GM03348 (cell line): ENCODE measurements around the gene ZSCAN22.

Source experiments
- DNase-seq: peaks from one replicate; pipeline ENCODE4 v3.0.0; 2012; ENCODE audit warnings: low spot score

ZSCAN22 gene

DNA sequence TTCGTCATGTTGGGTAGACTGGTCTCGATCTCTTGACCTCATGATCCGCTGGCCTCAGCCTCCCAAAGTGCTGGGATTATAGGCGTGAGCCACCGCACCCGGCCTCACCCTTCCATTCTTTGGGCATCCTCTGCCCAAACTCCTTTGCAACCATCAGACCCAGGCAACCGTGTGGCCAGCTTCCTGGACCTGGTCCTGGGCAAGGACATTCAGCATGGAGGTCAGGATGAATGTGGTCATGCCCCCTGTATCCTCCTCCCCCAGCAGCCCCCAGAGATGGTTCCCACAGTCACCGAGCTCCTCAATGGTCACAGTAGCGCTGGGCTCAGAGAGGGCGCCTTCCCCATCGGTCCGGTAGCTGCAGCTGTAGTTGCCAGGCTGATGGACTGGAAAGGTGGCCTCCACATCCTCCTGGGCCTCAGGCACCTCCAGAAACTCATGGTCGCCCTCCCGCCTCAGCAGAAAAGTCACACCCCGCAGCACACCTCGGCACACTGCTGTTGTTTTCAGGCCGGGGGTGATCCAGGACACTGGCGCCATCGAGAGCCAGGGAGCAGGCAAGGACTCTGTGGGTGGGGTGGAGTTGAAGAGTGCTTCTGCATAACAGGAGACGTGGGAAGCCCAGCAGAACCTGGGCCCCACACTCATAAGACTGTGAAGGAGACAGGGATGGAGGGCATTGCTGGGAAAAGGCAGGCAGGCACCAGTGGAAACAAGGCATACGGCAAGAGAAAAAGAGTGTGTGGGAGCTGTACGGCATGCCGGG, 25.4 kb downstream of the ZSCAN22 start:
- DNase-seq = no peak

DNA sequence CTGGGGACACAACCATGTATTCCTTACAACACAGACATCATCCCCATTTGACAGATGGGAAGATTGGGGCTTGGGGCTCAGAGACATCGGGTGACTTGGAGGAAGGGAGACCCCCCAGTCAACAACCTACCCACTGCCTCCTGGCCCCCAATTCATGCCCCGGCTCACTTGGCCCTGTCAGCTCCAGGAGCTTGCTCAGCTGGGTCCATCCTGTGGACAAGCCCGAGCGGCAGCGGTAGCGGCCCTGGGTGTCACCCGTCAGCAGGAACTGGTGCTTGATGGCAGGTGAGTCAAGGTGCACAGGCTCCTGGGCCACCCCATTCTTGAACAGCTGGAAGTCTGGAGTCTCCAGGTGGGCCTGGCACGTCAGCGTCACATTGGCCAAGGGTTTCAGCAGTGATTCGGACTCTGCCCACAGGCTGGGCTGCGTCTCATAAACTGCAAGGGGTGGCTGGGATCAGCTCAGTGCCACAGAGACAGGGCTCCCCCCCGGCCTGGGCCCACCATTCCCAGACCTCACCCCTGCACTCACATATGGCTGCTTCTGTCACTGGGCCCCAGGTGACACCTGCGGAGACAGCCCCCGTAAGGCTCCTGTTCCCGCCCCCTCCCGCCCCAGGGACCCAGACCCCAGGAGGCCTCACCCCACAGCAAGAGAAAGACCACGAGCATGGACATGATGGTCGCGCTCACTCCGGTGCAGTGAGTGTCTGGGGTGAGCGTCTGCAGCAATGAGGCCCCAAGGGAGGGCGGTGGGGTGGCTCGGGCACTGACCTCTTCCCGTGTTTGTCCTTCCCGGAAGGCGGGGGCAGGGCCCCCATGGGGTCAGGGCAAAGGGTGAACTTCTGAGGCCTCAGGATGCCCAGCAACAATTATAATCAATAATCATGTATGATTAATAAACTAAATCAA, 26.2 kb downstream of the ZSCAN22 start, which contains the start of gene A1BG:
A1BG (minus strand) TSS at position 733 of the 912 bp plus-strand sequence; CDS start at position 678, 55 bp downstream.
- no peak for DNase-seq

DNA sequence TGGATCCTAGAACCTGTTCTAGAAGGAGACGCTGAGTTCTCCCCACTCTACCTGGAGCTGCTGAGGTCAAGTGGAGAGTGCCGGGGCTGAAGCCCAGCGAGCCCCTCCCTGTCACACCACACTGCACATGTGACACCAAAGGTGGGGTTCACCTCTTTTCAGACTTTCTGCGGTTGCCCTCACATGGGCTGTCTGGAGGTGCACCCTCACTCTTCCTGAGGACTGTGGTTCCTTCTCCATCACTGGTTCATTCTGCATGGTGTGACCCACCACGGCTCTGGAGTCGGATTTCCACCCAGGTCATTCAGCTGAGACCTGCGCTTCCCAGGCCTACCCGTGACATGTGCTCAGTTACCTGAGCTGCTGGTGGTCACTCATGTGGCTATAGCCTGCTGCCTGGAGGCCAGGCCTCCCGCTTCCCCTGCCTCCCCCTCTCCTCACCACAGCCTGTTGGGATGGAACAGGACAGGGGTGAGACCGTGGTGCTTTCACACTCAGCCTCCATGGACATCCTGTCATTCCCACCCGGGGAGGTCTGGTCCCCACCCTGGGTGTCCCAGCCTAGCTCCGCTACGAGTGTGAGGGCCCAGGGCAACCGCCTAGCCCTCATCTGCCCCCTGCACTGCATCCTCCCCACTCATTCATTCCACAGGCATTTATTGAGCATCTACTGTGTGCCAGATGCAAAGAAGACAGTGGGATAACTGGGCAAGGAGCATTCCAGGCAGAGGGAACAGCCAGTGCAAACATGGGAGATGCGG, 27.1 kb downstream of the ZSCAN22 start:
- no peak for DNase-seq

DNA sequence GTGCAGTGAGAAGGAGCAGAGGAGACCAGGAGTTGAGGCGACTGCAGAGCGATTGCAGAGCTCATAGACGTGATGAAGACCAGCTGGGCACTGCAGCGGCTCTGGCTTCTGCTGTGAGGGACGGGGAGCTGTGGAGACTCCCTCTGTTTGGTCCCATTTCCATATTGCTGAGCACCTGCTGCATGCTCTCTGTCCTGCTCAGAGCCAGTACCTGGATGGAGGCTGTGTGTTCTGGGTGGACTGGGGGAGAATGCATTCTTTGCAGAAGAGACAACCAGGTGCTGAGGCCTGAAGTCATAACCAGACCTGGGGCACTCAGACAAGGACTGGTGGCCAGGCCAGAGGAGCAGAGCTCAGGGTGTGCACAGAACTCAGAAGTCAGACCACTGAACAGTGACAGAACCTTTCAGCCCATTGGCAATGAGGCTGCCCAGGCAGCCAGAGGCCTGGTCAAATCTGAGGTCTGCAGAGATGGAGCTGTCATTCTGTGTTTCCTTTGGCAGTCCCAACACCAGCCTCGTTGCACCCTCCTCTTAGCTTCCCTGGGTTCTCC, 27.8 kb downstream of the ZSCAN22 start:
- no peak for DNase-seq

DNA sequence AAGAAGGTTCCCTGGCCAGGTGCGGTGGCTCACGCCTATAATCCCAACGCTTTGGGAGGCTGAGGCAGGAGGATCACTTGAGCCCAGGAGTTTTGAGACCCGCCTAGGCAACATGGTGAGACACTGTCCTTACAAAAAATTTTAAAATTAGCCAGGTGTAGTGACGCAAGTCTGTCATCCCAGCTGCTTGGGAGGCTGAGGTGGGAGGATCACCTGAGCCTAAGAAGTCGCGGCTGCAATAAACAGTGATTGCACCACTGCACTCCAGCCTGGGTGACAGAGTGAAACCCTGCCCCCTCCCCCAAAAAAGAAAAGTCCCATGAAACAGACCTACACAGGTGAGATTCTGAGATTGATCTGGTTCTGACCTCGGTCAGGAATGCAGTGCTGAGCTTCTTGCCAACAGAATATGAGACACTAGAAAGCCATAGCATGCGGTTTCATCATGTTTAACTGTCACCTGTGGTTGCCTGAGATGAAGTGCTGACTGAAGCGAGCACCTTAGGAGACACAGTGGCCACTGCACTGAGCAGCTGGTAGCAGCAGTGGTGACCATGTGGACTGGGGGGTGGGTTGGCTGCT, 28.5 kb downstream of the ZSCAN22 start:
- DNase-seq = no peak

DNA sequence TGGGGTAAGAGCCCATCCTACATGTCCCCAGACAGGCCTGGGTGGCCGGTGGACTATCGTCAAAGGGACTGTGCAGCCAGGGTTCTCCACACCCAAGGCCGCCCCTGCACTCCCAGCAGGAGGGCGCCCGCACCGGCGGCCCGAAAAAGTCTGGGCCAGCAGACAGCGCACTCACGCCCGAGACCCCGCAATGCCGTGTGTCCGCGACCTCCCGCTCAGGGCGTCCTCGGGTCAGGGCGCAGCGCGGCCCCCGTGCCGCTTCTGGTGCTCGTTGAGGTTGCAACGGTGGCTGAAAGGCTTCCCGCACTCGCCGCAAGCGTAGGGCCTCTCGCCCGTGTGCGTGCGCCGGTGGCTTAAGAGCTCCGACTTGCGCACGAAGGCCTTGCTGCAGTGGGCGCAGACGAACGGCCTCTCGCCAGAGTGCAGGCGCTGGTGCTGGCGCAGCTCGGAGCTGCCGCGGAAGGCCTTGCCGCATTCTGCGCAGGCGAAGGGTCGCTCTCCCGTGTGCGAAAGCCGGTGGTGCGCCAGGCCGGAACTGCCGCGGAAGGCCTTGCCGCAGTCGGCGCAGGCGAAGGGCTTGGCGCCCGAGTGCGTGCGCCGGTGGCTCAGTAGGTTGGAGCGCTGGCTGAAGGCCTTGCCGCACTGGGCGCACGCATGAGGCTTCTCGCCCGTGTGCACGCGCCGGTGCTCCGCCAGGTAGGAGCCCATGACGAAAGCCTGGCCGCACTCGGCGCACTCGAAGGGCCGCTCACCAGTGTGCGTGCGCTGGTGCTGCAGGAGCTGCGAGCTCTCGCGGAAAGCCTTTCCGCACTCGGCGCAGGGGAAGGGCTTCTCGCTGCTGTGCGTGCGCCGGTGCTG, 29.3 kb downstream of the ZSCAN22 start:
- peak; percentile 31 for DNase-seq

DNA sequence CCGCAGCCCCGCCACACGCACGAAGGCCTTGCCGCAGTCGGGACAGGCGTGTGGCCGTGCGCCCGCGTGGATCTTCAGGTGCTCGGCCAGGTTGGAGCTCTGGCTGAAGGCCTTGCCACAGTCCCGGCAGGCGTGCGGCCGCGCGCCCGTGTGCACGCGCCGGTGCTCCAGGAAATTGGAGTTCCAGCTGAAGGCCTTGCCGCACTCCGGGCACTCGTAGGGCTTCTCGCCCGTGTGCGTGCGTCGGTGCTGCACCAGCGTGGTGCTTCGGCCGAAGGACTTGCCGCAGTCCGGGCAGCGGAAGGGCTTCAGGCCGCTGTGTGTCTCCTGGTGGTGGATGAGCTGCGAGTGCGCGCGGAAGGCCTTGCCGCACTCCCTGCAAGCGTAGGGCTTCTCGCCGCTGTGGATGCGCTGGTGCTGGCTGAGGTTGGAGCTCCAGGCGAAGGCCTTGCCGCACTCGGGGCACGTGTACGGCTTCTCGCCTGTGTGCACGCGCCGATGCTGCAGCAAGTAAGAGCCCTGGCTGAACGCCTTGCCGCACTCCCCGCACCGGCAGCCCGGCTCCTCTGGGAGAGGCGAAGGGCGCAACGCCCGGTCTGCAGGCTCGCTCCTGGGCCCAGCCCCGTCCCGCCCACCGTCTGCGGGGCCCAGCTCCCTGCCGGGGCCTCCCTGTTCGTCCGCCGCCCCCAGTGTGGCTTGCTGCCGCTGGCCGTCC, 30.1 kb downstream of the ZSCAN22 start:
- peak; percentile 23 for DNase-seq

DNA sequence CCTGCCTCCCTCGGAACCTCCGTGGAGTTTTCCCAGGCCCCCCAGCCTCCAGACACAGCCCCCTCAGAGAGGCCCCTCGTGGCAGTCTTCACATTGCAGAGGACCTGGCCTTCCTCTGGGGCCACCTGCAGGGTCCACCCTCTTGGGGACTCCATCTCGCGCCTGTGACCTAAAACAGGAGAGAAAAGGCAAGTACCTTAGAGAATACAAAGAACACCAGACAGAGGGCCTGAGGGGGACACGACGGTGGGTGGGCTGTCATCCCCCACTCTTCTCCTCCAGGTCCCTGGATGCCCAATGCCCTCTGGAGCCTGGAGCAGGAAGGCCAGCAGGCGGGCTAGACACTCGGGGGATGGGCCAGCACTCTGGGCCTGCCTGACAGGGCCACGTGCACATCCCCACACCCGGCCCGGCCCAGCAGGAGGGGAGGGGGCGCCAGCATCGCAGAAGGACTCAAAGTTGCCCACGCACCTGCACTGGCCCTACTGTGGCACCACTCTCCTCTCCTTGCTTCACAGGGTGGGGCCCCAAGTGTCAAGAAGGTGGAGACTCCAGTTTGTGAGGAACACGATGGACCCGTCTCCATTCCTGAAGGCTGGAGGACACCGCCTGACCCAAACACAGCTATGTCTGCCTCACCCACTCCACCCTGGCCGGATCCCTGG, 30.8 kb downstream of the ZSCAN22 start:
- no peak for DNase-seq

DNA sequence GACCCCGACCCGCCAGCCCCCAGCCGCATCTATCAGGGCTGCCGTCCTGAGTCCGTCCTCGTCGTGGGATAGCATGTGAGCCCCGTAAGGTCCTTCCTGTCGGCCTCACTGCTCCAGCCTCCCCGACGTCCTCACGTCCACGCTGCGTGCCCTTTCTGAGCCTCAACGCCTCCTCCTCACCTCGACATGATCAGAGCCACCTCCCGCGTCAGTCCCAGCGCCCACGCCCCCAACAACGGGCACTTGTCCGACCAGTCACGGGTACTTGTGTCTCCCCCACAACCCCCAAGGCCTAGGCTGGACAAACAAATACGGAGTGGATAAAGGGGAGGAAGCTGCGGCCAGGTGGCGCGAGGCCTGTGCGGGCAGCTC, 35.1 kb downstream of the ZSCAN22 start:
- no peak for DNase-seq

DNA sequence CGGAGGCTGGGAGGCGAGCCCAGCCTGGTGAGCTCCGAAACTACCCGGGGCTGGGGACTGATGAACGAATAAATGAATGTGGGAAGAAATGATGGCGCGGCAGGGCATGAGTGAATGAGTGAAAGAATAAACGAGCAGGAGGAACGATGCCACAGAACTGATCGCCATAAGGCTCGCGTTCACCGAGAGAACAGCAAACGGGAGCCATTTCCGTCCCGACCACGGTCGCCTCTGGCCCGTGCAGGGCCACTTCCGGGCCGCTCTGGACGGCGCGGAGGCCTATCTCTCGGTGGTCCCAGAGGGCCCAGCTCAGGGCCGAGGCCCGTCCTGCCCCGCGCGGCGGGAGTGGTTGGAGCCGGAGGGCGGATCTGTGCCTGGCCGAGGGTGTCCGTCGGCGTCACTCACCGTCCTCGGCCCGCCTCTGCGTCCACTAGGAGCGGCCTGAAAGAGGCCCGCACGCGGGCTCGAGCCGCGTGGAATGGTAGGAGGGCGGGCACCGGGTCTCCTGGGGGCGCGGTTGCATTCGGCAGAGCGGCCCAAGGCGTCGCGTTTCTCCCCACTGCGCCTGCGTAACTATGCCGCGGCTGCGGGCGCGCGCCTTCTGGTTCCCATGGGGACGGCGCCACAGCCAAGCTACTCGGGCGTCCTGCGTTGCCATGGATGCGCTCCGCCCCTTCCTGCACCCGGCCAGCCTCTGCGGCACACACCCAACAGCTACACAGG, 35.6 kb downstream of the ZSCAN22 start, which contains the start of gene ZNF497:
ZNF497 (minus strand) TSS at position 480 of the 723 bp plus-strand sequence. CDS start 5,116 bp downstream, outside the sequence.
- DNase-seq = peak; percentile 98

DNA sequence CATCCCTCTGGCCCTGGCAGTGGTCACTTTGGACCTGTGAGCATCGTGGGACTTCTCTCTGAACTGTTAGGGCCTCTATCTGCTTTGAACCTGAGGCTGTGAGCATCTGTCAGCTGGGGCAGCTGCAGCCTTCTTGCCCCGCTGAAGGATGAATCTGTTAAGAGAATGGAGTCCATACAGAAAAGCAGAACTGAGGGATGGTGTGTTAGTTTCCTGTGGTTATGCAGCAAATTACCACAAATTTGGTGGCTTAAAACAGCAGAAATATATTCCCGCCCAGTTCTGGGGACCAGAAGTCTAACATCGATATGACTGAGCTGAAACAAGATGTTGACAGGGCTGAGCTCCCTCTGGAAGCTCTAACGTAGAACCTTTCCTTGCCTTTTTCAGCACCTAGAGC, 37.4 kb downstream of the ZSCAN22 start:
- DNase-seq = no peak

DNA sequence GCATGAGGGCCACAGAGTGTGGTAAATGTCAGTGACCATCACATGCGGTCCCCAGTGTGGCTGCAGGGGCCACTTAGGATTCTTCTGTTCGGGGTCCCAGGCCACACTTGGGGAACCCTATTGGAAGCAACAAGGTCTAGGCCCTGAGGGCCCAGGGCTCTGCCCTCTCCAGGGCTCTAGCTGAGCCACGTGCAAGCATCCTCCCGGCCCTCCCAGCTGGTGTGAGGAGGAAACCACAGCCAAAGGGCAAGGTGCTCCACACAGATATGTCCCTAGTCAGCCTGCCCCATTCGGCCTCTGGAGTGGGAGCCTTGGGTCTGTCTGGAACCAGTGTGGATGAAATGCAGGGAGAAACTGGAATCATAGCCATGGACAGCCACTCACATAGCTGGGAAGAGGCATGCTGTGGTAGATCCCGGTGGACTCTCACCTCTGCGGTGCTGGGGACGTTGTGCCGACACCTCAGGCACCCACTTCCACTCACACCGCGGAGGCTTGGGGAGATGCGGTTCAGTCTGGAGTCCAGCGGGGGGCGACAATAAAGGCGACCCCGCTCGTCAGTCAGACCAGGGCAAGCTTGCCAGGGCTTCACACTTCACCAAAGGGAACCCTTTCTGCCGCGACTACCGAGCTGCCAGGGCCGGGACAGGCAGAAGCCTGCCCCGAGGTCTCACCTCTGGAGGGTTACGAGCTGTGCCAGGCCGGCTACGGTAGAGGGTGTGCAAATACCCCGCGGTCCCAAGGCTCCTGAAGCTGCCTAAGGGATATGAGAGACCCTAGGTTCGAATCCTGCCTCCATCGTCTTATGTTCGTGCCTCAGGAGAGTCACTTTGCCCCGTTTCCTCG, 40.0 kb downstream of the ZSCAN22 start:
- no peak for DNase-seq

DNA sequence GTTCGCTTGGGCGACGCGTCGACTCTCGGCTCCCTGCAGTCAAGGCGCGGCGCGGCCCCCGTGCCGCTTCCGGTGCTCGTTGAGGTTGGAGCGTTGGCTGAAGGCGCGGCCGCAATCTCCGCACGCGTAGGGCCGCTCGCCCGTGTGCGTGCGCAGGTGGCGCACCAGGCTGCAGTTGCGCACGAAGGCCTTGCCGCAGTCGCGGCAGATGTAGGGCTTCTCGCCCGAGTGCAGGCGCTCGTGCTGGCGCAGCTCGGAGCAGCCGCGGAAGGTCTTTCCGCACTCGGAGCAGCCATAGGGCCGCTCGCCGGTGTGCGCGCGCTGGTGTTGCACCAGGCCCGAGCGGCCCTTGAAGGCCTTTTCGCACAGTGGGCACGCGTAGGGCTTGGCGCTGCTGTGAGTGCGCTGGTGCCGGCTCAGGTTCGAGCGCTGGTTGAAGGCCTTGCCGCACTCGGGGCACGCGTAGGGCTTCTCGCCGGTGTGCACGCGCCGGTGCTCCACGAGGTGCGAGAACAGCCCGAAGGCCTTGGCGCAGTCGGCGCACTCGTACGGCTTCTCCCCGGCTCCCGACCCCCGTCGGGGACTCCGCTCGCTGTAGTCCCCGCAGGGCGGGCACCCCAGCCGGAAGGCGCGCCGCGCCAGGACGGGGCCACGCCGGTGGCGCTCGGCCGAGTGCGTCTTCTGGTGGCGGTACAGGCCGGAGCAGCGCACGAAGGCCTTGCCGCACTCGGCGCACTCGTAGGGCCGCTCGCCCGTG, 41.1 kb downstream of the ZSCAN22 start:
- no peak for DNase-seq

DNA sequence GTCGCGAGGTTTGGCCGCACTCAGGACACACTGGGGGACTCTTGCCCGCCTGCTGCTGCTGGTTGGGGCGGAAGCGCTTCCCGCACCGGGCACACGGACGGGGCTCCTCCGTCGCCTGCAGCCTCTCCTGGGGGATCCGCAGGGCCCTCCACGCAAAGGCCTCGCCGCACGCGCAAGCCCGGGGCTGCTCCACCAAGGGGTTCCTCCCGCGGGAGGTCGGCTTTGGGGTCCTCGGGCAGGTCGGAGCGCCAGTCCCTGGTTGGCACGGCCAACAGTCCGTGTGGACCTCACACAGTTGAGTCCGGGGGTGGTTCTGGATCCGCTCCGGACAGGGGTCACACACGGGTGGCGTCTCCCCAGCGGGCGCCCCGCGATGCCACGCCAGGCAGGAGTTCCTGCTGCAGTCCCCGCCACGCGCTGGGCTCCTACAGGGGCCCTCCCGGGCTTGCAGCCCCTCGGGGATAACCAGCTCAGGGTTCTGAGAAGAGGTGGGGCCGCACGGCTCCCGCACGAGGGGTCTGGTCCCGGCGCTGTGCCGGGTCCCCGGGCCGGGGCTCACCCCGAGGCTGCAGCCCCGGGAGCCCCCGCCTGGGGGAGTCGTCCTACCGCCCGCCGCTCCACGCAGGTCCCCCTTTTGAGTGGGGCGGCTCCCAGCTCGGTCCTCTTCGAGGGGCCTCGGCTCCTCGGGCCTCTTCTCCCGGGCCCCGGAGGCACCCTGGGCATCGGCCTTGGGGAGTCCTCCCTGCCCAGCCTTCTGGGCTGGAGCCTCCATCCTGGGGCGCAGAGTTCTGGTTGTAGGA, 42.0 kb downstream of the ZSCAN22 start:
- no peak for DNase-seq

DNA sequence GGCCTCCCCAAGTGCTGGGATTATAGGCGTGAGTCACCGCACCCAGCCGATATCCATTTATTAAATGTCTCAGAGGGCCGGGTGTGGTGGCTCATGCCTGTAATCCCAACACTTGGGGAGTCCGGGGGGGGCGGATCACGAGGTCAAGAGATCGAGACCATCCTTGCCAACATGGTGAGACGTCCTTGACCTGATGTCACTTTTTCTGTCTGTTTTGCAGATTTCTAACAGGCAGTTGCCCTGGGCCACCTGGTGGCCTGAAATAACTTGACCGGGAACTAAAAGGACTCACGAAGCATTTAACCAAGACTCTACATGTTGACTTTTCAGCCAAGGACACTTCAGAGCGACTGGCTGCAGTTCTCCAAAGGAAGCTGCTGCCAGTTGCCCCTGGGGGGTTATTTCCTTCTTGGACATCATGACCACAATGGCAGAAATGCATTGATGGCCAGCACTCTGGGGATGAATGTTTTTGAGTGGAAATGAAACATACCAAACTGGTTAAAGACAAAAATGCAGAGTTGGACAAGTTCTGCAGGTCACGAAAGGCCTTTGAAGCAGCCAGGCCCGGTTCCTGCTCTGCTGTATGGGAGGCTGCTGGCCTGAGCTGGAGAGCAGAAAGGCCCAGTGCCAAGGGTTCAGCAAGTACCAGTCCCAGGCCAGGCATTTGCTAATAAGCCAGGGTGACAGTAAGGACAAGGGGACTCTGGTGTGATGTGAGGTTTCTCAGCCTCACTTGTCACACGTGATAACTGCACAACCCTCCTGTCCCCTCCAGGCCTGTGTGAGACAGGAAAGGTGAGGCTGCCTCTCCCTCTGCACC, 45.7 kb downstream of the ZSCAN22 start:
- DNase-seq = no peak
